EH (cell line): ENCODE results near the gene UPB1.
"Not testable (repeated sequence)": the region's sequence is repeated elsewhere in the genome, so short reads cannot be mapped to it uniquely, and the experiment has no call there.

Source experiments
- DNase-seq: peaks from one replicate; pipeline ENCODE4 v3.0.0-alpha.2; 2015; ENCODE audit warnings: low read depth

UPB1 gene

GRCh38 chr22:24482575-24482974 is 12.6 kb upstream of the UPB1 start:
- DNase-seq = peak; percentile 88

DNA sequence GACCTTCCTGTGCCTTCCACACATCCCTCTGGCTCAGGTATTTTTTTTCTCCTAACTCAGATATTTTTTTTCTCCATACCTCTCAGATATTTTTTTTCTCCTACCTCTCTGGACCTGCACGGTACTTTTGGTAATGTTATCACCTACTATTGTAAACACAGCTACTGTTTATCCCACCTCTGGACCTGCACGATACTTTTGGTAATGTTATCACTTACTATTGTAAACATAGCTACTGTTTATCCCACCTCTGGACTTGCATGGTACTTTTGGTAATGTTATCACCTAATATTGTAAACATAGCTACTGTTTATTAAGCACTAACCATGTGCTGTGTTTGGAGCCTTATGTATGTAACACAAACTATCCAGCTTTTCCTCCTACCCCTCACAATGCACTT is 12.1 kb upstream of the UPB1 start:
- no peak for DNase-seq

DNA sequence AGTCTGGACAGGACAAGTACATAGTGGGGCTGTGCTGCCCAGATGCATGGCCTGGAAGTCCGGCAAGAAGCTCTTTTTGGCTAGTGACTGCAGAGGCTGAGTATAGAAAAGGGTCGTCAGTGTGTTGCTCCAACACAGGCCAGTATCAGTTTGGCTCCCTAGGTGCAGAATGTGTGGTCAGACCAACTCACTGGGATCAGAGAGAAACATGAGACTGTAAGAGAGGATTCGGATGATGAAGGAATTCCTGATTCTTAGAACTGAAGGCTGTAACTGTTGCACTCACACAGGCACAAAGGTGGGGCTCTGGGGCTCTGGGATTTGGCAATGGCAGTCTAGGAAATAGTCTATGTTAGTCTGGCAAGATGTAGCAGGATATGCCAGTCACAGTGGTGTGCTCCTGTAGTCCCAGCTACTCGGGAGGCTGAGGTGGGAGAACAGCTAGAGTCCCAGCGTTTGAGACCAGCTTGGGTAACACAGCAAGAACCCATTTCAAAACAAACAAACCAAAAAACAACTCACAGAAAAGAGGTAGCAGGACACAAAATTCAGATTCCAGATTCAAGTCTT is 11.1 kb upstream of the UPB1 start:
- no peak for DNase-seq

GRCh38 chr22:24485170-24485569 is 10.0 kb upstream of the UPB1 start:
- no peak for DNase-seq

- peak; percentile 39 for DNase-seq
Observed at GRCh38 chr22:24485608-24486007, 9.5 kb upstream of the UPB1 start.

DNA sequence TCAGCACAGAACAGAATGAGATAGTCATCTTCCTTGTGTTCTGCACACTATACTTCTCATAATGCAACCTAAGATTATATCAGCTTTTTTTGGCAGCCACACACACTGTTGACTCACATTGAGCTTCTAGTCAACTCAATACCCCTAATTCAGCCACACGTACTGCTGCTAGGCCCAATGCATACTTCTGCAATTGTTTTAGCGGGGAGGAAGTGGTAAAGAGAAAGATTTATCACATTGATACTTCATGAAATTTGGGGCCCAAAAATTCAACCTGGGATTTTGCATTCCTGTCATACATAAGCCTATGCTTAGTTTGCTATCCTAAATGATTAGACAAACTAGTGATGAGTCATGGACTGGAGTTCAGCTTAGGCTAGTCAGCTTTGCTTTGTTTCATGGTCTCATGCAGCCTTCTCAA is 8.6 kb upstream of the UPB1 start:
- peak; percentile 92 for DNase-seq

DNA sequence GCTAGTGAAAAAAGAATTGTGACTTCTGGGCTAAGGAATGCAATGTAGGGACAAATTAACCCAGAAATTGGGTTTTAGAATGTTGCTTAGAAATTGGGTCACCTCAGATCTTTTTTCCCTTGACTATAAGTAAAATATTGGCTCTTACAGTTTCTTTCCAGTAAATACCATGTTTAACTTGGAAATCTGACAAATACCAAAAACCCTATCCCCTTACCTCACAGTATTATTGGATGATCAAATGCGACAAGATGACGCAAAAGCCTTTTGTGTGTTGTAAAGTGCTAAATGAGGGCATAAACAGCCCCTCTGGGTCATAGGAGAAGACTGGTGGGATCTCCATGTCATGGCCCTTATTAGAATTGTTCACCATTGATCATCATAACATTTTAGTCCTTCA is 6.1 kb upstream of the UPB1 start:
- no peak for DNase-seq

GRCh38 chr22:24489434-24489833 is 5.7 kb upstream of the UPB1 start:
- not testable (repeated sequence) for DNase-seq

DNA sequence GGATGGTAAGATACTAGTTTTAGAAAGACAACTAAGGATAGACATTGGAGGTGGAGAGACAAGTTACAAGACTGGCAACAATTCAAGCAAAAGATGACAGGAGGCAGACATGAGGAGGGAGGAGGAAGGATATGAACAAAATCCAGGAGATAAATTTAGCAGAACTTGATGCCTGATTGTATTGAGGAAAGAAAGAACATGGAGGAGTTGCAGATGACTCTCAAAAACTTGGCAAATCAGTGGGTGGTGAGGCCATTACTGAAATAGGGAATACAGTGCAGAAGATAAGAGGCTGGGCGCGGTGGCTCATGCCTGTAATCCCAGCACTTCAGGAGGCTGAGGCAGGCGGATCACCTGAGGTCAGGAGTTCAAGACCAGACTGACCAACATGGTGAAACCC is 2.7 kb upstream of the UPB1 start:
- DNase-seq = no peak

GRCh38 chr22:24494167-24494527 is 985 bp upstream of the UPB1 start:
- DNase-seq = no peak

- DNase-seq = no peak
Observed at GRCh38 chr22:24495365-24495675, 188 bp downstream of the UPB1 start.

DNA sequence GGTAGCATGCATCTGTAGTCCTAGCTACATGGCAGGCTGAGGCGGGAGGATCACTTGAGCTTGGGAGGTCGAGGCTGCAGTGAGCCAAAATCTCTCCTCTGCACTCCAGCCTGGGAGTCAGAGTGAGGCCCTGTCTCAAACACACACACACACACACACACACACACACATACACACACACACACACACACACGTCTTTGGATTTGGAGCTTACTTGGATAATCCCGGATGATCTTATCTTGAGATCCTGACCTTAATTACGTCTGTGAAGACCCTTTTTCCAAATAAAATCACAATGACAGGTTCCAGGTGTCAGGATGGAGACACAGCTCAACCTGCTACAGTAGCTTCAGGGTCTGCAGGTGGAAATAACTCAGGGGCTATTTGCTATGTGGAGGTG is 1.1 kb downstream of the UPB1 start:
- no peak for DNase-seq

- DNase-seq = peak; percentile 11
Observed at GRCh38 chr22:24496661-24497060, 1.5 kb downstream of the UPB1 start.

- no peak for DNase-seq
Observed at GRCh38 chr22:24497841-24498258, 2.7 kb downstream of the UPB1 start.

DNA sequence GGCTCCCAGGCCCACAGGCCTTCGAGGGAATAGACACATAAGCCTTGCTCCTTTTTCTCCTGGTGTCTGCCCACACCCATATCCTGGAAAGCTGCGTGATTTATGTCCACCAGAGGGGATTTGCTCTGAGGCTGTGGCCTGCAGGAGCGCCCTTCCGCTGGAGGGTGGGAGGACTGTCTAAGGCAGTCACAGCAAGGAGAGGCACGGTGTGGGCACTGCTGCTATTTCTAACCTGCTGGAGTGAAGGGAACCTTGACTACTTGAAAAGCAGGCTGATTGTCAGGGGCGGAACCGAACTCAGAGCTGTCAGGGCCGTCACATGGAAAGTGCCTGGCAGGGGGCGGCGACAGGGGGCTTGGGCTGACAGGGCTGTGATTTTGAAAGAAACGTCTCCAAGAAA is 3.7 kb downstream of the UPB1 start:
- DNase-seq = no peak

DNA sequence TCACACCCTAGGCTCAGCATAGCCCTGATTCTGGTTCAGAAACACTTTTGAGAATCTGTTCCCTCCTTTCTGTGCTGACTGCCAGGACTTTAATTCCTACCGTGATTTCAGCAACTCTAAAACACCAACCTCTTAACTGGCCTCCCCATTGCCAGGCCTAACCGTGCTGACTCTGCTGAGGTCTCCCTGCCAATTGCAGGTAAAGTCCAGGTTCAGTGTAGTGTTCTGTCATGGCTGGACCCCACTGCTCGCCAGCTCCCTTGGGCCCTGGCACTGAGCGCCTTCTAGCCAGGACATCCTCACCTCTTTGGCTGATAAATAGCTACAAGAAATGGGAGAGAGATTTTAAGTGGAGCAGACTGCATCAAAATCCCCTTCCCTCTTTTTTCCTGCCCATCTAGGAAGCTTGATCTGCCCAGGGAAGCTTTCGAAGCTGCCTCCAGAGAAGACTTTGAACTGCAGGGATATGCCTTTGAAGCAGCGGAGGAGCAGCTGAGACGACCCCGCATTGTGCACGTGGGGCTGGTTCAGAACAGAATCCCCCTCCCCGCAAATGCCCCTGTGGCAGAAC is 4.7 kb downstream of the UPB1 start:
- no peak for DNase-seq

DNA sequence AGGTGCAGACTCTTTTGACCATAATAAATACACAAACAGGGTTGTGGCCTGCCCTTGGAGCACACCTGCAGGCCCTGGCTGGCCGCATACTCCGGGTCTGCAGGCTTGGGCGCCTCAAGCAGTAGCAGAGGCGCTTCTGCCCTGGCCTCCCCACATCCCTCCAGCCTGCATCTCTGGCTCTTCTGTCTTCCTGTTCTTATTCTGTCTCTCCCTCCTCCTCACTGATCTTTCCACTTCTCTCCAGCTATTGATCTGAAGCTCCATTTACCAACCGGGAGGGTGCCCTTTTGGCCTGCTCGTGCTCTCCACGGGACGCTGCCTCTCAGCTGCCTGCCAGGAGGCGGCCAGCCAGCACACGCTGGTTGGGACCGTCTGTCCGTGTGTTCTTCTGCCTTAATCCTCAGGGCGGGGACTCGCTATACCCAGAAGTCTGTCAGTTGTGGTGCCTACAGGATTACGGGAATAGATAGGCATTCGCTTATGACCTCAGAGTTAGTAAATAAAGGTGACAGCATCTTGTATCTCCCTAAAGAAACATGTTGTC is 5.2 kb downstream of the UPB1 start:
- DNase-seq = no peak

DNA sequence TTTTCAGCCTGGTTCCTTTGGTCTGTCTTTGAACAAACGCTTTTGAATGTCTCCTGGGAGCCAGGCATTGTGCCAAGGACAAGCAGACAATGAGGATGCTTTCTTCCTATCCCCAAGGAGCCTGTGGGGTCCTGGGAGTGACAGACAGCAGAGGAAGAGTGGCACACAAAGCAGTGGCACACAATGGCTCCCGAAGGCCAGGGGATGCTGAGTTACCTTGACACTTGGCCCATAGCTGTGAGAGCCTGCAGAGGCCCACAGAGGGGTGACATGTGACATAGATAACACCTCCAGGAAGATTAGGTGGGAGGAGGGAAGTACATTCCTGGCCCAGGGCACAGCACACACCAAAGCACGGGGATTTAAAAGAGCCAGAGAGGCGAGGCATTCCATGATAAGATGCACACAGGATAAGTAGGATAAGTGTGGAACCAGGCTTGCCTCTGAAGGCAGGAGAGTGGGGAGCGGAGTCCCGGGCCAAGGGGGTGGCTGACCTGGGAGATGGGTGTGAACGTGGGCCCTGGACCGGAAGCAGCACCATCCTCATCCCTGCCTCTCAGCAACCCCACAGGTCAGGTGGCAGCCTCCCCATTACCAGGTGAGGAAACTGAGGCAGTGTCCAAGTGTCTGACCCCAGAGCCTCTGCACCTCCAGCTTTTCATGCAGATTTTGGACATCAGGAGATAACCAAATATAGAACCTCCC is 6.3 kb downstream of the UPB1 start:
- no peak for DNase-seq

- no peak for DNase-seq
Observed at GRCh38 chr22:24502034-24502433, 6.9 kb downstream of the UPB1 start.

GRCh38 chr22:24502541-24502940 is 7.4 kb downstream of the UPB1 start:
- DNase-seq = no peak

DNA sequence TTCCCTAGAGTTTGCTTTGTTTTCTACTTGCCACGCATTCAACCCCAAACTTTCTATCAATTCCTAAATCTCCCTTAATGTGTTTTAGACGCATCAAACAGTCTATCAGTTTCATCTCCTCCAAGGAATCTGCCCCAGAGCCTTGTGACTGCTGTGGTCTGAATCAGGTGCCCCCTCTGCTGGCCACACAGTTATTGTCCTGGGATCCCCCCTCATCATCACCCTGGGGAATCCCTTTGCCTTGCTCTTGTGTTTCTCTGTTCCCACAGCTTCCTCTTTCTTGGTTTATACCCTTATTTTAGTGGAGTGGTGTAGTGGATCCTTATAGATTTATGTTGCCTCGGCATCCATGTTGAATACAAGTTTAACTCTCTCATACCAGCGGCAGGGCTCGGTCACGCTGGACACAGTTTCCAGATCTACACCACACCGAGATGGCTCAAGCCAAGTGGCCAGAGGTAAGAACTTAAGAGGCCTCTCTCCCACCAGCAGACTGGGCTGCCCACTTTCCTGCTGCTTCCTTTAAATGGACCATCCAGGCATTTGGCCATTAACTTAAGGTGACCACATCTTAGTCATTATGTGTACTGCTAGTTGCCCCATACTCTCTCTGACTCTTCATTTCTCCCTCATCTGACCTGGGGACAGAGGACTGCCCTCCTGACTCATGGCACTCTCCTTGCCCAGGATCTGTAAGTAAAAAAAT is 8.2 kb downstream of the UPB1 start:
- peak; percentile 77 for DNase-seq

GRCh38 chr22:24503843-24504338 is 8.8 kb downstream of the UPB1 start:
- no peak for DNase-seq

DNA sequence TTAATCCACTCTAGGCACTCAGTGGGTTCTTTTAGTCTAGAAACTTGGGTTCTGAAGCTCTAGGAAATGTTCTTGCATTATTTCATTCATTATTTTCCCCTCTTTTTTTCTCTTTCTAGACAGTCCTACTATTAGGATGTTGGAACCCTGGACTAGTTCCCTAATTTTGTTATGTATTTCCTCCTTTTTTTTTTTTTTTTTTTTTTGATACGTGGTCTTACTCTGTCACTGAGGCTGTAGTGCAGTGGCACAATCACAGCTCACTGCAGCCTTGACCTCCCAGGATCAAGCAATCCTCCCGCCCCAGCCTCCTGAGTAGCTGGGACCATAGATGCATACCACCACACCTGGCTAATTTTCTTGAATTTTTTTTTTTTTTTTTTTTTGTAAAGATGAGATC is 9.4 kb downstream of the UPB1 start:
- no peak for DNase-seq
